ENCODE results near the gene COL28A1.

Gene COL28A1

GRCh38 chr7:7550663-7551062 lies 15.0 kb upstream of the COL28A1 start:
- TF ChIP-seq, protein P1, sequence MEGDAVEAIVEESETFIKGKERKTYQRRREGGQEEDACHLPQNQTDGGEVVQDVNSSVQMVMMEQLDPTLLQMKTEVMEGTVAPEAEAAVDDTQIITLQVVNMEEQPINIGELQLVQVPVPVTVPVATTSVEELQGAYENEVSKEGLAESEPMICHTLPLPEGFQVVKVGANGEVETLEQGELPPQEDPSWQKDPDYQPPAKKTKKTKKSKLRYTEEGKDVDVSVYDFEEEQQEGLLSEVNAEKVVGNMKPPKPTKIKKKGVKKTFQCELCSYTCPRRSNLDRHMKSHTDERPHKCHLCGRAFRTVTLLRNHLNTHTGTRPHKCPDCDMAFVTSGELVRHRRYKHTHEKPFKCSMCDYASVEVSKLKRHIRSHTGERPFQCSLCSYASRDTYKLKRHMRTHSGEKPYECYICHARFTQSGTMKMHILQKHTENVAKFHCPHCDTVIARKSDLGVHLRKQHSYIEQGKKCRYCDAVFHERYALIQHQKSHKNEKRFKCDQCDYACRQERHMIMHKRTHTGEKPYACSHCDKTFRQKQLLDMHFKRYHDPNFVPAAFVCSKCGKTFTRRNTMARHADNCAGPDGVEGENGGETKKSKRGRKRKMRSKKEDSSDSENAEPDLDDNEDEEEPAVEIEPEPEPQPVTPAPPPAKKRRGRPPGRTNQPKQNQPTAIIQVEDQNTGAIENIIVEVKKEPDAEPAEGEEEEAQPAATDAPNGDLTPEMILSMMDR (IDR thresholded peaks at IDR 0.05; ENCODE audit: low read length) = no peak
- TF ChIP-seq EZH2 (IDR thresholded peaks at IDR 0.05; ENCODE audit: borderline replicate concordance, low read length) = no peak
- no peaks in the 10 kb centered on the region for H3K9me3 ChIP-seq (ENCODE audit: low read length)
- no peak overlapping the region for H3K9ac ChIP-seq (ENCODE audit: low read length)
- no peaks in the 10 kb centered on the region for H3K27me3 ChIP-seq (ENCODE audit: insufficient read depth, low read length)
- H3K36me3 ChIP-seq (ENCODE audit: insufficient read depth, low read length) = no peaks in the 10 kb centered on the region
- no peaks in the 10 kb centered on the region for H4K20me1 ChIP-seq (ENCODE audit: insufficient read depth, low read length)
- H2AFZ ChIP-seq (ENCODE audit: low read length) = no peak overlapping the region
- no peak overlapping the region for H3K4me3 ChIP-seq (ENCODE audit: low read depth, low read length, poor library complexity, severe bottlenecking)
- no peak overlapping the region for H3K27ac ChIP-seq (ENCODE audit: low read depth, low read length, poor library complexity, severe bottlenecking)
- no peak overlapping the region for H3K4me2 ChIP-seq (ENCODE audit: low read length)
- H3F3A ChIP-seq (ENCODE audit: insufficient read depth, low read length) = no peaks in the 10 kb centered on the region
- peaks cover 6% of the 10 kb centered on the region for H3K4me1 ChIP-seq (ENCODE audit: insufficient read depth, low read length, severe bottlenecking)
- H3K79me2 ChIP-seq (ENCODE audit: insufficient read depth, low read length) = no peaks in the 10 kb centered on the region
- H3K9me2 ChIP-seq (ENCODE audit: low read depth, low read length) = no peaks in the 10 kb centered on the region

DNA sequence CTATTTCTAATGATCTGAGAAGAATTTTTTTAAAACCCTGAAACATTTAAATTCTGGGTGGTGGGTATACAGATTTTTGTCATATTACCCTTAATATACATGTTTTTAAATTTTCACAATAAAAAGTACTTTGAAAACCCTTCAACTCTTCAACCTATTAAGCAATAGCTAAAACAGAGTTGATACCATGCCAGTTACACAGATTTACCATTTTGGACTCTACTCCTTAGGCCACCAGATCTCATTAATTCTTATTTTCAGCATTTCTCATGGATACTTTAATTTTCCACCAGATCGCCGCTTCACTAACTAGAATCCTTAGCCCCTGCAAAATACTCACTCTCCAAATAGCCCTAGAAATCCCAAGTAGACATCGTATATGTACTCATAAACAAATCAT lies 12.7 kb upstream of the COL28A1 start:
- no peaks in the 10 kb centered on the region for H3K79me2 ChIP-seq (ENCODE audit: insufficient read depth, low read length)
- no peak overlapping the region for H3K4me2 ChIP-seq (ENCODE audit: low read length)
- no peaks in the 10 kb centered on the region for H3K36me3 ChIP-seq (ENCODE audit: insufficient read depth, low read length)
- no peak overlapping the region for H2AFZ ChIP-seq (ENCODE audit: low read length)
- H4K20me1 ChIP-seq (ENCODE audit: insufficient read depth, low read length) = no peaks in the 10 kb centered on the region
- H3F3A ChIP-seq (ENCODE audit: insufficient read depth, low read length) = no peaks in the 10 kb centered on the region
- no peaks in the 10 kb centered on the region for H3K27me3 ChIP-seq (ENCODE audit: insufficient read depth, low read length)
- no peaks in the 10 kb centered on the region for H3K4me1 ChIP-seq (ENCODE audit: insufficient read depth, low read length, severe bottlenecking)
- H3K9ac ChIP-seq (ENCODE audit: low read length) = no peak overlapping the region
- no peak overlapping the region for H3K27ac ChIP-seq (ENCODE audit: low read depth, low read length, poor library complexity, severe bottlenecking)
- no peak for TF ChIP-seq EZH2 (IDR thresholded peaks at IDR 0.05; ENCODE audit: borderline replicate concordance, low read length)
- TF ChIP-seq, protein P1 (IDR thresholded peaks at IDR 0.05; ENCODE audit: low read length) = no peak
- no peak overlapping the region for H3K4me3 ChIP-seq (ENCODE audit: low read depth, low read length, poor library complexity, severe bottlenecking)
- H3K9me2 ChIP-seq (ENCODE audit: low read depth, low read length) = no peaks in the 10 kb centered on the region
- H3K9me3 ChIP-seq (ENCODE audit: low read length) = no peaks in the 10 kb centered on the region

DNA sequence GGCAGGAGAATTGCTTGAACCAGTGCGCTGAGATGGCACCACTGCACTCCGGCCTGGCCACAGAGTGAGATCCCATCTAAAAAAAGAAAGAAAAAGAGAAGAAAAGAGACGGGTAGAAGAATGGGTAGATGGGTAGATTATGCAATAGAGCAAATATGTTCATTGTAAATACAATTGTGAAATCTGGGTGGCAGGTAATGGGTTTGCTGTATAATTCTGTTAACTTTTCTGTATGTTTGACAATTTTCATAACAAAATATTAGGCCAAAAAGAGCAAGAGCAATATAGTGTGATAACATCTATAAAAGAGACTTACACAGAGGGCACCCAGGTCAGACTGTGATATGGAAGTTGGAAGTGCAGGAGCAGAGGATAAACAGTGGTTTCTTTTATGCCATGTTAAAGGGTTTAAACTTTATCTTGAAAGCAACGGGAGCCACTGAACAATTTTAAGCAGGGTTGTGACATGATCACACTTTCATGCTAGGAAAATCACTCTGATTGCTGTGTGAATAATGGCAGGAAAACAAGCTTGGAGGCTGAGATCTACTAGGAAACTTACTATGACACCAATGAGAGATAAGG lies 6.7 kb upstream of the COL28A1 start:
- Histone ChIP-seq H3K27me3 (ENCODE audit: insufficient read depth, low read length) (no peaks in the 10 kb centered on the region), H3K9ac (ENCODE audit: low read length) (no peak overlapping the region), H3K4me3 (ENCODE audit: low read depth, low read length, poor library complexity, severe bottlenecking) (no peak overlapping the region), H3K79me2 (ENCODE audit: insufficient read depth, low read length) (no peaks in the 10 kb centered on the region), H3K4me2 (ENCODE audit: low read length) (no peak overlapping the region), H3K9me2 (ENCODE audit: low read depth, low read length) (no peaks in the 10 kb centered on the region), H4K20me1 (ENCODE audit: insufficient read depth, low read length) (no peaks in the 10 kb centered on the region), H3K4me1 (ENCODE audit: insufficient read depth, low read length, severe bottlenecking) (no peaks in the 10 kb centered on the region), H3K9me3 (ENCODE audit: low read length) (no peaks in the 10 kb centered on the region), H3F3A (ENCODE audit: insufficient read depth, low read length) (no peaks in the 10 kb centered on the region), H2AFZ (ENCODE audit: low read length) (no peak overlapping the region), H3K36me3 (ENCODE audit: insufficient read depth, low read length) (no peaks in the 10 kb centered on the region), H3K27ac (ENCODE audit: low read depth, low read length, poor library complexity, severe bottlenecking) (no peak overlapping the region)
- TF ChIP-seq, protein P1 (IDR thresholded peaks at IDR 0.05; ENCODE audit: low read length) = no peak
- TF ChIP-seq EZH2 (IDR thresholded peaks at IDR 0.05; ENCODE audit: borderline replicate concordance, low read length) = no peak

Data from OCI-LY1 (cell line).